Measurements from ENCODE around the gene LDHD. TPM values are rescaled to one million over a fixed set of nuclear protein-coding genes. Genes with fewer than 3 reads are reported as not detected.
"Not testable (repeated sequence)": the region's sequence is repeated elsewhere in the genome, so short reads cannot be mapped to it uniquely, and the experiment has no call there.

Gene LDHD
- total RNA-seq, 1 donor from 2014 or later: not detected

GRCh38 chr16:75093598-75094540, 22.7 kb downstream of the LDHD start:
- Histone ChIP-seq H3K36me3 (ENCODE audit: control insufficient read depth, insufficient read depth, low read length) (peaks cover 1% of the 10 kb centered on the region), H3K27me3 (ENCODE audit: control insufficient read depth, insufficient read depth, low read length) (no peaks in the 10 kb centered on the region), H3K4me3 (ENCODE audit: low read depth, low read length) (no peak overlapping the region)
- DNase-seq (ENCODE audit: low read depth): no peak
- no peak for TF ChIP-seq CTCF (IDR thresholded peaks at IDR 0.05; ENCODE audit: insufficient read depth, low read length, poor library complexity, severe bottlenecking)

- Histone ChIP-seq H3K36me3 (ENCODE audit: control insufficient read depth, insufficient read depth, low read length) (peaks cover 1% of the 10 kb centered on the region), H3K4me3 (ENCODE audit: low read depth, low read length) (no peak overlapping the region), H3K27me3 (ENCODE audit: control insufficient read depth, insufficient read depth, low read length) (no peaks in the 10 kb centered on the region)
- TF ChIP-seq CTCF (IDR thresholded peaks at IDR 0.05; ENCODE audit: insufficient read depth, low read length, poor library complexity, severe bottlenecking): no peak
- DNase-seq (ENCODE audit: low read depth): no peak
Measured at GRCh38 chr16:75092777-75093176, 23.8 kb downstream of the LDHD start.

- not testable (repeated sequence) for DNase-seq (ENCODE audit: low read depth); H3K36me3 ChIP-seq (ENCODE audit: control insufficient read depth, insufficient read depth, low read length); H3K4me3 ChIP-seq (ENCODE audit: low read depth, low read length); H3K27me3 ChIP-seq (ENCODE audit: control insufficient read depth, insufficient read depth, low read length)
Measured at GRCh38 chr16:75091619-75092018, 25.0 kb downstream of the LDHD start.

- DNase-seq (ENCODE audit: low read depth); H3K4me3 ChIP-seq (ENCODE audit: low read depth, low read length); H3K27me3 ChIP-seq (ENCODE audit: control insufficient read depth, insufficient read depth, low read length); H3K36me3 ChIP-seq (ENCODE audit: control insufficient read depth, insufficient read depth, low read length): not testable (repeated sequence)
Measured at GRCh38 chr16:75090899-75091298, 25.7 kb downstream of the LDHD start.

- H3K4me3 ChIP-seq (ENCODE audit: low read depth, low read length): no peak overlapping the region
- H3K36me3 ChIP-seq (ENCODE audit: control insufficient read depth, insufficient read depth, low read length): peaks cover 1% of the 10 kb centered on the region
- no peak for TF ChIP-seq CTCF (IDR thresholded peaks at IDR 0.05; ENCODE audit: insufficient read depth, low read length, poor library complexity, severe bottlenecking)
- no peaks in the 10 kb centered on the region for H3K27me3 ChIP-seq (ENCODE audit: control insufficient read depth, insufficient read depth, low read length)
- DNase-seq (ENCODE audit: low read depth): no peak
Measured at GRCh38 chr16:75089486-75090202, 26.9 kb downstream of the LDHD start.

GRCh38 chr16:75088934-75089333, 27.6 kb downstream of the LDHD start:
- no peaks in the 10 kb centered on the region for H3K36me3 ChIP-seq (ENCODE audit: control insufficient read depth, insufficient read depth, low read length)
- no peaks in the 10 kb centered on the region for H3K27me3 ChIP-seq (ENCODE audit: control insufficient read depth, insufficient read depth, low read length)
- no peak for TF ChIP-seq CTCF (IDR thresholded peaks at IDR 0.05; ENCODE audit: insufficient read depth, low read length, poor library complexity, severe bottlenecking)
- no peak for DNase-seq (ENCODE audit: low read depth)
- H3K4me3 ChIP-seq (ENCODE audit: low read depth, low read length): no peak overlapping the region

All from kidney epithelial cell (primary cell).